ENCODE data around the gene PRDM9.

The PRDM9 gene

GRCh38 chr5:23528677-23529076, 21.3 kb downstream of the PRDM9 start:
- DNase-seq, result no peak

GRCh38 chr5:23530571-23530970, 23.2 kb downstream of the PRDM9 start:
- DNase-seq, result no peak

DNA sequence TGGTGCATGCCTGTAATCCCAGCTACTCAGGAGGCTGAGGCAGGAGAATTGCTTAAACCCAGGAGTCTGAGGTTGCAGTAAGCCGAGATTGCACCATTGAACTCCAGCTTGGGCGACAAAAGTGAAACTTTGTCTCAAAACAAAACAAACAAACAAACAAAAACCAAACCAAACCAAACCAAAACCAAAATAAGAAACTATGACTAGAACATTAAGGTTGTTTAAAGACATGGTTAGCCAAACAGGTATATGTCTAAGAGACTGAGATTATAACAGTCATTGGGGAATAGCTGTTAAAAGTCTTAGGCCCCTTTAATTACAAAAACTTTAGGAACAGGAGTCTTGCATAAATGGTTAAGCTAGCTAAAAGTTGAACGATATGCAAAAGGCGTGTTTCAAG, 63.6 kb downstream of the PRDM9 start:
- DNase-seq, result no peak
